ENCODE results near the gene APBB1.

- TF ChIP-seq, protein P1, sequence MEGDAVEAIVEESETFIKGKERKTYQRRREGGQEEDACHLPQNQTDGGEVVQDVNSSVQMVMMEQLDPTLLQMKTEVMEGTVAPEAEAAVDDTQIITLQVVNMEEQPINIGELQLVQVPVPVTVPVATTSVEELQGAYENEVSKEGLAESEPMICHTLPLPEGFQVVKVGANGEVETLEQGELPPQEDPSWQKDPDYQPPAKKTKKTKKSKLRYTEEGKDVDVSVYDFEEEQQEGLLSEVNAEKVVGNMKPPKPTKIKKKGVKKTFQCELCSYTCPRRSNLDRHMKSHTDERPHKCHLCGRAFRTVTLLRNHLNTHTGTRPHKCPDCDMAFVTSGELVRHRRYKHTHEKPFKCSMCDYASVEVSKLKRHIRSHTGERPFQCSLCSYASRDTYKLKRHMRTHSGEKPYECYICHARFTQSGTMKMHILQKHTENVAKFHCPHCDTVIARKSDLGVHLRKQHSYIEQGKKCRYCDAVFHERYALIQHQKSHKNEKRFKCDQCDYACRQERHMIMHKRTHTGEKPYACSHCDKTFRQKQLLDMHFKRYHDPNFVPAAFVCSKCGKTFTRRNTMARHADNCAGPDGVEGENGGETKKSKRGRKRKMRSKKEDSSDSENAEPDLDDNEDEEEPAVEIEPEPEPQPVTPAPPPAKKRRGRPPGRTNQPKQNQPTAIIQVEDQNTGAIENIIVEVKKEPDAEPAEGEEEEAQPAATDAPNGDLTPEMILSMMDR (IDR thresholded peaks at IDR 0.05) = no peak
- TF ChIP-seq POLR2AphosphoS5 (IDR thresholded peaks at IDR 0.05) (no peak), POLR2A (IDR thresholded peaks at IDR 0.05) (no peak), EP300 (IDR thresholded peaks at IDR 0.05) (no peak)
Measured at GRCh38 chr11:6448574-6448973, 29.7 kb upstream of the APBB1 start.

All from suprapubic skin (tissue), 4 donors.